Thymus (tissue), 11 donors: ENCODE results near the gene CFAP20DC. TPM values are rescaled to one million over a fixed set of nuclear protein-coding genes. Genes with fewer than 3 reads are reported as not detected.

Experiments used
- DNase-seq, 9 donors: peaks; one replicate each; pipeline ENCODE4 v3.0.0-alpha.2; 2013; ENCODE audit warnings: low spot score in 9 of 9, low read depth in 6 of 9, missing footprints in 1 of 9
- H3K27ac ChIP-seq, 2 donors: one replicate each; pipeline ENCODE4 v1.5.1; 2013; ENCODE audit warnings: control low read depth in 1 of 2, low read depth in 1 of 2, low read length in 1 of 2, mild to moderate bottlenecking in 1 of 2, moderate library complexity in 1 of 2
- H3K27me3 ChIP-seq, 2 donors: one replicate each; pipeline ENCODE4 v1.5.1; 2013; ENCODE audit warnings: low read length in 1 of 2; ENCODE audit not compliant: control insufficient read depth in 2 of 2, insufficient read depth in 1 of 2
- H3K36me3 ChIP-seq, 2 donors: one replicate each; pipeline ENCODE4 v1.5.1; 2013; ENCODE audit warnings: low read length in 1 of 2, mild to moderate bottlenecking in 1 of 2, moderate library complexity in 1 of 2; ENCODE audit not compliant: control insufficient read depth in 2 of 2, insufficient read depth in 2 of 2
- H3K4me1 ChIP-seq, 2 donors: one replicate each; pipeline ENCODE4 v1.5.1; 2013; ENCODE audit warnings: low read length in 2 of 2; ENCODE audit not compliant: control insufficient read depth in 2 of 2, insufficient read depth in 2 of 2
- H3K4me3 ChIP-seq, 2 donors: one replicate each; pipeline ENCODE4 v1.5.1; 2013; ENCODE audit warnings: low read length in 2 of 2, control low read depth in 1 of 2, mild to moderate bottlenecking in 1 of 2
- H3K9me3 ChIP-seq, 2 donors: one replicate each; pipeline ENCODE4 v1.5.1; 2013; ENCODE audit warnings: low read length in 1 of 2, mild to moderate bottlenecking in 1 of 2; ENCODE audit not compliant: control insufficient read depth in 2 of 2, insufficient read depth in 1 of 2
- WGBS: extraction: QIAGEN DNeasy Blood & Tissue Kit; methylation state at CpG from one replicate; pipeline ENCODE4 v1.1.7; 2013; 5-methylcytosine and 5-hydroxymethylcytosine counted together
- polyA plus RNA-seq: library from polyadenylated mRNA; stranded (reverse); fragments of 200-250 nt; gene quantifications from one replicate; pipeline ENCODE4 v1.2.3, GENCODE V29; 2013
- total RNA-seq: library from RNA; stranded (reverse); fragments of 120-200 nt; gene quantifications from one replicate; pipeline ENCODE4 v1.2.4, GENCODE V29; 2013
- donor health status: healthy.

Gene CFAP20DC
- total and polyA plus RNA-seq, 2 donors: 1.0 to 1.6 TPM

GRCh38 chr3:58749948-58750347 lies 299.9 kb downstream of the CFAP20DC start:
- 78% methylated on average over 3 of the region's 3 CpGs for WGBS

GRCh38 chr3:58748024-58748423 lies 301.8 kb downstream of the CFAP20DC start:
- Histone ChIP-seq H3K9me3 (no peaks in the 10 kb centered on the region), H3K4me3 (no peak overlapping the region), H3K36me3 (no peaks in the 10 kb centered on the region), H3K27ac (no peak overlapping the region), H3K4me1 (no peaks in the 10 kb centered on the region), H3K27me3 (no peaks in the 10 kb centered on the region)
- DNase-seq: no peak
- WGBS: 77% methylated on average over 4 of the region's 4 CpGs

More at GRCh38 chr3:58749948-58750347, 299.9 kb downstream of the CFAP20DC start:
- Histone ChIP-seq H3K36me3 (no peaks in the 10 kb centered on the region), H3K27ac (no peak overlapping the region), H3K4me3 (no peak overlapping the region), H3K9me3 (no peaks in the 10 kb centered on the region), H3K4me1 (no peaks in the 10 kb centered on the region), H3K27me3 (no peaks in the 10 kb centered on the region)
- no peak for DNase-seq

- no peak overlapping the region for H3K4me3 ChIP-seq
- no peak for DNase-seq
- H3K4me1 ChIP-seq: no peaks in the 10 kb centered on the region
- WGBS: 95% methylated on average over 3 of the region's 3 CpGs
- no peaks in the 10 kb centered on the region for H3K36me3 ChIP-seq
- H3K9me3 ChIP-seq: no peaks in the 10 kb centered on the region
- no peak overlapping the region for H3K27ac ChIP-seq
- H3K27me3 ChIP-seq: no peaks in the 10 kb centered on the region
These were observed 303.1 kb downstream of the CFAP20DC start for GRCh38 chr3:58746758-58747157.

- Histone ChIP-seq H3K4me3 (no peak overlapping the region), H3K27me3 (no peaks in the 10 kb centered on the region), H3K4me1 (no peaks in the 10 kb centered on the region), H3K9me3 (no peaks in the 10 kb centered on the region), H3K27ac (no peak overlapping the region), H3K36me3 (no peaks in the 10 kb centered on the region)
- no peak for DNase-seq
- 98% methylated on average over 1 of the region's 1 CpG for WGBS
These were observed 306.5 kb downstream of the CFAP20DC start for GRCh38 chr3:58743296-58743695.

- Histone ChIP-seq H3K36me3 (no peaks in the 10 kb centered on the region), H3K9me3 (no peaks in the 10 kb centered on the region), H3K4me3 (no peak overlapping the region), H3K4me1 (no peaks in the 10 kb centered on the region), H3K27ac (no peak overlapping the region), H3K27me3 (no peaks in the 10 kb centered on the region)
- WGBS: 91% methylated on average over 6 of the region's 6 CpGs
- DNase-seq: no peak
These were observed 307.6 kb downstream of the CFAP20DC start for GRCh38 chr3:58742239-58742638.

GRCh38 chr3:58737644-58738043 lies 312.2 kb downstream of the CFAP20DC start:
- H3K27me3 ChIP-seq: no peaks in the 10 kb centered on the region
- no peak overlapping the region for H3K4me3 ChIP-seq
- H3K9me3 ChIP-seq: no peaks in the 10 kb centered on the region
- WGBS: 89% methylated on average over 3 of the region's 3 CpGs
- H3K27ac ChIP-seq: no peak overlapping the region
- H3K4me1 ChIP-seq: no peaks in the 10 kb centered on the region
- DNase-seq: no peak
- no peaks in the 10 kb centered on the region for H3K36me3 ChIP-seq

GRCh38 chr3:58731673-58732072 lies 318.2 kb downstream of the CFAP20DC start:
- Histone ChIP-seq H3K27me3 (no peaks in the 10 kb centered on the region), H3K27ac (no peak overlapping the region), H3K36me3 (no peaks in the 10 kb centered on the region), H3K4me3 (no peak overlapping the region), H3K4me1 (no peaks in the 10 kb centered on the region), H3K9me3 (no peaks in the 10 kb centered on the region)
- DNase-seq: no peak
- 86% methylated on average over 5 of the region's 5 CpGs for WGBS

- Histone ChIP-seq H3K4me3 (no peak overlapping the region), H3K27ac (no peak overlapping the region), H3K4me1 (no peaks in the 10 kb centered on the region), H3K9me3 (no peaks in the 10 kb centered on the region), H3K27me3 (no peaks in the 10 kb centered on the region), H3K36me3 (no peaks in the 10 kb centered on the region)
- WGBS: 96% methylated on average over 1 of the region's 1 CpG
- DNase-seq: no peak
These were observed 321.1 kb downstream of the CFAP20DC start for GRCh38 chr3:58728723-58729122.

- Histone ChIP-seq H3K27ac (no peak overlapping the region), H3K9me3 (no peaks in the 10 kb centered on the region), H3K27me3 (no peaks in the 10 kb centered on the region), H3K4me1 (no peaks in the 10 kb centered on the region), H3K4me3 (no peak overlapping the region), H3K36me3 (no peaks in the 10 kb centered on the region)
- DNase-seq: no peak
- WGBS: 84% methylated on average over 7 of the region's 7 CpGs
These were observed 324.4 kb downstream of the CFAP20DC start for GRCh38 chr3:58725326-58725853.

- Histone ChIP-seq H3K4me3 (no peak overlapping the region), H3K27me3 (no peaks in the 10 kb centered on the region), H3K27ac (no peak overlapping the region), H3K4me1 (no peaks in the 10 kb centered on the region), H3K9me3 (no peaks in the 10 kb centered on the region), H3K36me3 (no peaks in the 10 kb centered on the region)
- DNase-seq: no peak
- WGBS: 97% methylated on average over 11 of the region's 11 CpGs
These were observed 325.5 kb downstream of the CFAP20DC start for GRCh38 chr3:58724336-58724735.
